Measurements from ENCODE around the gene E2F4. TPM values are rescaled to one million over a fixed set of nuclear protein-coding genes. Genes with fewer than 3 reads are reported as not detected.

E2F4 gene, protein sequence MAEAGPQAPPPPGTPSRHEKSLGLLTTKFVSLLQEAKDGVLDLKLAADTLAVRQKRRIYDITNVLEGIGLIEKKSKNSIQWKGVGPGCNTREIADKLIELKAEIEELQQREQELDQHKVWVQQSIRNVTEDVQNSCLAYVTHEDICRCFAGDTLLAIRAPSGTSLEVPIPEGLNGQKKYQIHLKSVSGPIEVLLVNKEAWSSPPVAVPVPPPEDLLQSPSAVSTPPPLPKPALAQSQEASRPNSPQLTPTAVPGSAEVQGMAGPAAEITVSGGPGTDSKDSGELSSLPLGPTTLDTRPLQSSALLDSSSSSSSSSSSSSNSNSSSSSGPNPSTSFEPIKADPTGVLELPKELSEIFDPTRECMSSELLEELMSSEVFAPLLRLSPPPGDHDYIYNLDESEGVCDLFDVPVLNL
- 10 to 100 TPM; 54.0 to 81.6 TPM for total RNA-seq

DNA sequence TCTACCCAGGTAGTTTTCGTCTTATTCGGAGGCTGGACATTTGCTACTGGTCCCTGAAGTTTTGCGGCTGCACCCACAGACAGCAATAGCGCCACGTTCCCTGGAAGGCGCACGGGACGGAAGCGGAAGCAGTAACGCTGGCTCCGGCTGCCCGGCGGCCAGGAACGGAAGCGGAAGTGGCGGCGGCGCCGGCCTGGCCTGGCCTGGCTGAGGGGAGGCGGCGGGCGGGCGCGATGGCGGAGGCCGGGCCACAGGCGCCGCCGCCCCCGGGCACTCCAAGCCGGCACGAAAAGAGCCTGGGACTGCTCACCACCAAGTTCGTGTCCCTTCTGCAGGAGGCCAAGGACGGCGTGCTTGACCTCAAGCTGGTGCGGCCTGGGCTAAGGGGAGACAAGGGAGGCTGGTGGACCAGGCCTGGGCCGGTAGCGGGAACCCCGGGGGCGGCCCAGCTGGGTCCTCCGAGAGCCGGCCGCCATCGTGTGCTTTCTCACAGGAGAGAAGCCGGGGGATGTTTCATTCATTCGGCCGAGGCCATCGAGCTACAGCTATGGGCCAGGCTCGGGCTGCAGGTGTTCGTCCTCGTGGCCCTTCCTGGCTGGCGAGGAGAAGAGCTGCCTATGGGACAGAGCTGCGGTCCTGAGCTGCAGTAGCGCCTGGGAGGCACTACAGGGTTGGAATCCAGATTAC lies at the start of gene E2F4:
TSS of gene E2F4 (plus strand) at position 161 of the 687 bp plus-strand sequence. CDS start at position 234, 73 bp downstream.

DNA sequence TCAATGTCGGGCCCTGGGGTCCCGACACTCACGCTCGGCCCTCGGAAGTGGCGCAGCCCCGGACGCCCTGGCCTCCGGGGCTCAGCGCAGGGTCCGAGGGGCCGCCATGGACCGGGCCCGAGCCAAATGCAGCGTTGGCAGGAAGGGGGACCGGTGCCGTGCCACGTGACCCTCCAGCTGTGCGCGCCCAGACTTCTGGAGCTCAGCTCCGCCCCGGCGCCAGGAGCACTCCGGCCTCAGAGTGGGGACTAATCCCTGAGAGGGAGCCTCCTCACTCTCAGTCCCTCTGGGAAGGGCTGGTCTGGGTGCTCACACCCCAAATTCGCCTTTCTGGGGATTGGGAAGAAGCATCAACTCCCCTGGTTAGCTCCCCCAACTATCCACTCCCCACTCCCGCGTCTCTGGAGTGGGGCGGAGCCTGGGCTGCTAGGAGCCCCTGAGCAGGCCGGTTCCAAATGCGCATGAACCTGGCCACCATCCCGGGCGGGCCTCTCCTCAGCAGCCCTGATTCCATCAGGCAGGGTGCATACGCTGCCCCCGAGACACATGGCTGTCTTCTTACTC lies 41.0 kb upstream of the E2F4 start, which contains the start of gene B3GNT9:
TSS of gene B3GNT9 (minus strand) at position 166 of the 564 bp plus-strand sequence. CDS start 513 bp downstream, outside the sequence.

DNA sequence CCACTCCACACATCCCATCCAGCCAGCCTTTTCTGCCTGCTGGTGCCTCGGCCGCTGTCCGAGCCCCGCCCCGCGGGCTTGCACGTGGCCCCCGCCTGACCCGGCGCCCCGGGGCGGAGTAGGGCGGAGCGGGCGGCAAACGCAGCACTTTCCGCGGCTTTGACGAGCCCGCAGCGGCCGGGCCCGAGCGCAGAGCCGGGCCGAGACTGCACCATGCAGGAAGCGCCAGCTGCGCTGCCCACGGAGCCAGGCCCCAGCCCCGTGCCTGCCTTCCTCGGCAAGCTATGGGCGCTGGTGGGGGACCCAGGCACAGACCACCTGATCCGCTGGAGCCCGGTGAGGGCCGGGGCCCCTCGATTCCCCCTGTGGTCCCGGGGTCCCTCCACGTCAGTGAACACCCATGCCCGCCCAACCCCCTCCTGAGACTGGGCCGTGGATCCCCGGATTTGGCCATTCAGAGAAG lies 27.3 kb upstream of the E2F4 start, which contains the start of gene HSF4:
TSS of gene HSF4 (plus strand) at position 147 of the 463 bp plus-strand sequence. CDS start at position 214, 67 bp downstream.

GRCh38 chr16:67170168-67170948 lies 21.6 kb upstream of the E2F4 start, which contains the start of gene NOL3:
Gene NOL3, plus strand, starts transcription at chr16:67170538.

DNA sequence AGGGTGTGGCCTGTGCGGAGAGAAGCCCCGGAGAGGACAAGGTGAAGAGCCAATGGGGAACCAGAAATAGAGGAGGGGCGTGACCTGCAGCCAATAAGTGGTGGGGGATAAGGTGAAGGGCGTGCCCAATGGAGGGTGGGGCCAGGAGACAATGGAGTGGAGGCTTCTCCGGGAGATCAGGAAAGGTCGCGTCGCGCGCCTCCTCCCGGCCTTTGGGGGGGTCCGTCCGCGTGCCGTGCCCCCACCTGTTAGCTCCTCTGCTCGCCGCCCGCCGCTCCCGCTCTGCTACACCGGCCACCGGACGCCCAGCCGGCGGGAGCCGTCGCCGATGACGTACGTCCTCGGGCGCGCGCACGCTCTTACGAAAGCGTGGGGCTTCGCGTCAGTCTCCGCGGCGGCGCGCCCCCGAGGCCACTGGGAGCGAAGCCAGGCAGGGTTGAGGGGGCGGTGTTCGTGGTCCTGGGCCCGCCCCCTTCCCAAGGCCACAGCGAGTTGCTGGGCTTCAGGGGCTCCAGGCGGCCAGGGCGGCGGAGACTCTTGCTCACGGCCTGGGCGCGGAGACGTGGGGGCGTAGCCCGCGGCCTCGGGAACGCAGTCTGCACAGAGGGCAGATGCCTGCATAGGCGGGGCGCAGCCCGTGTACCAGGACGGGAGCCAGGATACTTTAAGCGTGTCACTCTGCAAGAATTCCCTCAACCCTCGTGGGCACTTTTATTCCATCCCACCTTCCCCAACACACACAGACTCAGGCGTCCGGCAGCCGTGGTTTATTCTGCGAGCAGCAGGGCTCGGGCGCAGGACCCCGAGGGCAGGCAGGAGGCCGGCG lies 8.1 kb upstream of the E2F4 start, which contains the start of gene MATCAP1:
TSS of gene MATCAP1 (minus strand) at position 337 of the 826 bp plus-strand sequence. CDS start 3,353 bp downstream, outside the sequence.

GRCh38 chr16:67190041-67190440 lies 1.9 kb upstream of the E2F4 start, which contains the start of gene EXOC3L1:
Gene EXOC3L1, minus strand, starts transcription at chr16:67190136. Its CDS starts 460 bp downstream, at chr16:67189676.

GRCh38 chr16:67199011-67199807 lies 7.3 kb downstream of the E2F4 start, which contains the start of gene ELMO3:
Gene ELMO3, plus strand, starts transcription at chr16:67199131. Its CDS starts 196 bp downstream, at chr16:67199327.

DNA sequence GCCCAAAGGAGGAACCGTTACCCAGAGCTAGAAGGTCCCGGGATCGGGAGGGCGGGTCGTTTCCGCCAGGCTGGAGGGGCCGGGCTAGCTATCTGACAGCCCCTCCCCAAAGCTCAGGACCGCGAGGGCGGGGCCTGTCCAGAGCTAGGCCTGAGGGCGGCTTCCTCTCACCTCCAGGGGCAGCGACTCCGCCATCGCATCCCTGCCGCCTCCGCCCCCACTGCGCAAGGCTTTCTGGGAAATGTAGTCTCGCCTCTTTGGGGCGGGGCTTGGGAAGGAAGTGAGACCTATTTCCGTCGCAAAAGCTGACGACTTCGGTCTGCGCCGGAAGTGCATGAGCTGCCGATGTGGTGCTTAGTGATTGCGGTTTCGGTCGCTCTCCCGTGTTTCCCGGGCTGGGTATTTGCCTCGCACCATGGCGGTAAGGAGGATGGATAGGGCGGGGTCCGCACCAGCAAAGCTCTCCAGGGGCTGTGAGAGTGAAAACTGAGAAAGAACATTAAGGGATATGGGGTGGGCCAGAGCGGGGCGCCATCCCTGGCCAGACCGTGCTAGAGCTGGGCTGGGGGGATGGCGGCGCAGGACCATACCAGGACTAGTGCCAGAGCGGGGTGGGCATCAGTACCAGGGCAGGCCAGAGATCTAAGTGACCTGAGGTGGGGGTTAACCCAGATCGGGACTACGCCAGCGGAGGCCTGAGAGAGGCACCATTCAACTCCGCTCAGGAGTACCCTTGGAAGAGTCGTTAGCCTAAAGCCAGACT lies 35.0 kb downstream of the E2F4 start, which contains the start of gene TMEM208:
TSS of gene TMEM208 (plus strand) at position 327 of the 763 bp plus-strand sequence. CDS start at position 416, 89 bp downstream.

GRCh38 chr16:67247192-67248072 lies 55.5 kb downstream of the E2F4 start, which contains the start of gene FHOD1:
Gene FHOD1, minus strand, starts transcription at chr16:67247481. Its CDS starts 71 bp downstream, at chr16:67247410.

Small RNAs within 50 kb of the gene (small RNA-seq; reads per million reads assigned to genes)
- 2.7 to 5.8 reads per million in 2 donors for gene MIR328

Other genes starting within 250 kb of the E2F4 start
- 1 to 10 TPM in 1 of 2 donors, under 1 TPM in 1; under 0.01 to 1.0 TPM for gene CES3, start 230.9 kb upstream of the E2F4 start, total RNA-seq
- gene CES4A, start 203.6 kb upstream of the E2F4 start, total RNA-seq, result 1 to 10 TPM in 1 of 2 donors, under 1 TPM in 1; 0.69 to 1.3 TPM
- gene CBFB, start 163.0 kb upstream of the E2F4 start, total RNA-seq, result 100 to 1,000 TPM in 1 of 2 donors, 10 to 100 TPM in 1; 81.2 to 118 TPM
- gene PHAF1, start 82.2 kb upstream of the E2F4 start, total RNA-seq, result 10 to 100 TPM; 16.5 to 17.3 TPM
- gene B3GNT9, start 41.2 kb upstream of the E2F4 start, total RNA-seq, result 10 to 100 TPM; 11.3 to 14.8 TPM
- 10 to 100 TPM; 23.1 to 24.0 TPM for gene TRADD, start 32.2 kb upstream of the E2F4 start, total RNA-seq
- gene FBXL8, start 32.2 kb upstream of the E2F4 start, total RNA-seq, result 10 to 100 TPM; 11.3 to 13.8 TPM
- gene HSF4, start 27.4 kb upstream of the E2F4 start, total RNA-seq, result 10 to 100 TPM; 27.6 to 66.4 TPM
- gene NOL3, start 21.6 kb upstream of the E2F4 start, total RNA-seq, result 10 to 100 TPM; 11.7 to 13.3 TPM
- 10 to 100 TPM; 16.0 to 16.2 TPM for gene MATCAP1, start 8.2 kb upstream of the E2F4 start, total RNA-seq
- gene EXOC3L1, start 2.0 kb upstream of the E2F4 start, total RNA-seq, result not detected
- gene ELMO3, start 7.0 kb downstream of the E2F4 start, total RNA-seq, result under 1 TPM; under 0.01 to 0.33 TPM
- 10 to 100 TPM; 27.6 to 28.9 TPM for gene TMEM208, start 35.0 kb downstream of the E2F4 start, total RNA-seq
- 10 to 100 TPM; 12.0 to 32.3 TPM for gene FHOD1, start 55.3 kb downstream of the E2F4 start, total RNA-seq
- gene SLC9A5, start 56.8 kb downstream of the E2F4 start, total RNA-seq, result under 1 TPM; 0.67 to 0.69 TPM
- gene PLEKHG4, start 87.4 kb downstream of the E2F4 start, total RNA-seq, result 10 to 100 TPM in 1 of 2 donors, 1 to 10 TPM in 1; 8.7 to 23.1 TPM
- gene KCTD19, start 134.6 kb downstream of the E2F4 start, total RNA-seq, result under 1 TPM in 1 of 2 donors, not detected in 1; 0.33 TPM
- under 1 TPM in 1 of 2 donors, not detected in 1; 0.34 TPM for gene LRRC36, start 134.7 kb downstream of the E2F4 start, total RNA-seq
- gene TPPP3, start 201.3 kb downstream of the E2F4 start, total RNA-seq, result under 1 TPM in 1 of 2 donors, not detected in 1; under 0.01 TPM
- 1 to 10 TPM; 5.0 to 10.0 TPM for gene ZDHHC1, start 224.3 kb downstream of the E2F4 start, total RNA-seq
- under 1 TPM in 1 of 2 donors, not detected in 1; 0.33 TPM for gene HSD11B2, start 239.0 kb downstream of the E2F4 start, total RNA-seq

Measured in melanocyte of skin (primary cell).